Adrenal gland (tissue), 12 donors: ENCODE results near the gene DVL1. TPM values are rescaled to one million over a fixed set of nuclear protein-coding genes. Genes with fewer than 3 reads are reported as not detected.

Experiments
- DNase-seq, 7 donors: peaks; one replicate each; pipeline ENCODE4 v3.0.0-alpha.2; 2019 to 2020
- H3K27ac ChIP-seq, 5 donors: fragments of 200-600 bp; sonication (generic) in 4 of 5; 1 replicate in 3 of 5; 2 replicates in 2 of 5; pipeline versions ENCODE4 v1.5.1 to v1.8.0; 2016 to 2020; ENCODE audit warnings: mild to moderate bottlenecking in 1 of 5
- H3K27me3 ChIP-seq: fragments of 200-600 bp; 2 replicates; pipeline ENCODE4 v1.8.0; 2021
- H3K36me3 ChIP-seq, 2 donors: fragments of 200-600 bp; replicated peaks in 1 of 2; 1 replicate in 1 of 2; 2 replicates in 1 of 2; pipeline versions ENCODE4 v1.5.1 to v1.8.0; 2018 to 2022
- H3K4me1 ChIP-seq, 2 donors: fragments of 200-600 bp; replicated peaks in 1 of 2; 1 replicate in 1 of 2; 2 replicates in 1 of 2; pipeline versions ENCODE4 v1.5.1 to v1.8.0; 2018 to 2021
- H3K4me3 ChIP-seq, 4 donors: fragments of 200-600 bp; sonication (generic) in 3 of 4; one replicate each; pipeline ENCODE4 v1.5.1; 2016 to 2018
- H3K9me3 ChIP-seq, 3 donors: fragments of 200-600 bp; sonication (generic) in 1 of 3; replicated peaks in 1 of 3; 1 replicate in 2 of 3; 2 replicates in 1 of 3; pipeline versions ENCODE4 v1.5.1 to v1.8.0; 2016 to 2021
- POLR2A ChIP-seq, 2 donors: fragments of 450-650 bp; IDR thresholded peaks; one replicate each; pipeline ENCODE4 v1.6.1; 2017; ENCODE audit warnings: antibody characterized with exemption in 2 of 2, mild to moderate bottlenecking in 2 of 2, moderate library complexity in 1 of 2
- WGBS, 4 donors: extraction: QIAGEN DNeasy Blood & Tissue Kit in 2 of 4; methylation state at CpG; one replicate each; pipeline versions ENCODE4 v1.1.5 to v1.1.7; 2013 to 2017; 5-methylcytosine and 5-hydroxymethylcytosine counted together
- intact Hi-C, 2 donors: fragments of 100-400 bp; cut with DNase I; formaldehyde crosslinking; loops; one replicate each; pipeline versions ENCODE4 v1.14.1 to v1.15.0; 2022 to 2023
- polyA plus RNA-seq, 3 donors: library from polyadenylated mRNA; stranded (reverse); fragments of 200-250 nt in 2 of 3; fragments of 350-450 nt in 1 of 3; fragmentation: Illumina TruSeq in 1 of 3; extraction: RNeasy Lipid Tissue Mini Kit (QIAGEN cat#74804) in 1 of 3; gene quantifications; one replicate each; pipeline ENCODE4 v1.2.3, GENCODE V29; 2013 to 2014
- total RNA-seq, 9 donors: library from RNA; depleted of rRNA in 4 of 9; stranded (reverse); fragments of >200 nt in 4 of 9; fragments of 120-200 nt in 1 of 9; fragmentation: NEBNext Ultra II Directional in 1 of 9; extraction: Animal tissue kit (Norgen Biotek cat#: 25700) in 1 of 9; gene quantifications; one replicate each; pipeline versions ENCODE4 v1.1.0 to v1.2.4, GENCODE V29; 2013 to 2023
- TF ChIP-seq, protein P1 (sequence below), 6 experiments: fragments of 450-650 bp in 4 of 6; fragments of 200-600 bp in 2 of 6; sonication (generic) in 1 of 6; IDR thresholded peaks; 1 replicate in 5 of 6; 2 replicates in 1 of 6; pipeline versions ENCODE4 v1.5.1 to v1.8.0; 2016 to 2021; ENCODE audit warnings: antibody characterized with exemption in 6 of 6, mild to moderate bottlenecking in 2 of 6, moderate library complexity in 1 of 6
- donor health status: healthy with polysubstance abuse.
- donor health status: Bipolar disorder and iron deficiency.
- donor health status: DM: yes; HTN: yes; CAD: no.
- donor health status: DM: no; HTN: no; CAD: no.
- donor health status: DM: no; HTN: no; CAD: no.
- donor health status: DM: yes; HTN: yes; CAD: no.

DVL1 gene
- total and polyA plus RNA-seq, 12 donors, result 4.0 to 279 (median 89.2) TPM

- Histone ChIP-seq H3K4me3 (no peak overlapping the region), H3K36me3 (no peaks in the 10 kb centered on the region), H3K27ac (no peak overlapping the region), H3K9me3 (no peaks in the 10 kb centered on the region), H3K27me3 (peaks cover 12% of the 10 kb centered on the region), H3K4me1 (no peaks in the 10 kb centered on the region)
- peak; percentile 65 to 86 (median 83) for DNase-seq
- WGBS, 4 donors, result 48 to 84% (median 69%) methylated on average over 1 to 15 of the region's 15 CpGs
- intact Hi-C loops, result loop anchor here (2.0 to 10.0 kb wide), 3 partner anchors 163 to 305 kb away; partner anchors contain the start of gene PERM1 (in 1 of the 2)
- TF ChIP-seq POLR2A (IDR thresholded peaks at IDR 0.05), result no peak
- TF ChIP-seq, protein P1, sequence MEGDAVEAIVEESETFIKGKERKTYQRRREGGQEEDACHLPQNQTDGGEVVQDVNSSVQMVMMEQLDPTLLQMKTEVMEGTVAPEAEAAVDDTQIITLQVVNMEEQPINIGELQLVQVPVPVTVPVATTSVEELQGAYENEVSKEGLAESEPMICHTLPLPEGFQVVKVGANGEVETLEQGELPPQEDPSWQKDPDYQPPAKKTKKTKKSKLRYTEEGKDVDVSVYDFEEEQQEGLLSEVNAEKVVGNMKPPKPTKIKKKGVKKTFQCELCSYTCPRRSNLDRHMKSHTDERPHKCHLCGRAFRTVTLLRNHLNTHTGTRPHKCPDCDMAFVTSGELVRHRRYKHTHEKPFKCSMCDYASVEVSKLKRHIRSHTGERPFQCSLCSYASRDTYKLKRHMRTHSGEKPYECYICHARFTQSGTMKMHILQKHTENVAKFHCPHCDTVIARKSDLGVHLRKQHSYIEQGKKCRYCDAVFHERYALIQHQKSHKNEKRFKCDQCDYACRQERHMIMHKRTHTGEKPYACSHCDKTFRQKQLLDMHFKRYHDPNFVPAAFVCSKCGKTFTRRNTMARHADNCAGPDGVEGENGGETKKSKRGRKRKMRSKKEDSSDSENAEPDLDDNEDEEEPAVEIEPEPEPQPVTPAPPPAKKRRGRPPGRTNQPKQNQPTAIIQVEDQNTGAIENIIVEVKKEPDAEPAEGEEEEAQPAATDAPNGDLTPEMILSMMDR (IDR thresholded peaks at IDR 0.05), result peak; percentile 59 to 82 (median 66)
Measured at GRCh38 chr1:1290238-1290731, 58.9 kb downstream of the DVL1 start.

DNA sequence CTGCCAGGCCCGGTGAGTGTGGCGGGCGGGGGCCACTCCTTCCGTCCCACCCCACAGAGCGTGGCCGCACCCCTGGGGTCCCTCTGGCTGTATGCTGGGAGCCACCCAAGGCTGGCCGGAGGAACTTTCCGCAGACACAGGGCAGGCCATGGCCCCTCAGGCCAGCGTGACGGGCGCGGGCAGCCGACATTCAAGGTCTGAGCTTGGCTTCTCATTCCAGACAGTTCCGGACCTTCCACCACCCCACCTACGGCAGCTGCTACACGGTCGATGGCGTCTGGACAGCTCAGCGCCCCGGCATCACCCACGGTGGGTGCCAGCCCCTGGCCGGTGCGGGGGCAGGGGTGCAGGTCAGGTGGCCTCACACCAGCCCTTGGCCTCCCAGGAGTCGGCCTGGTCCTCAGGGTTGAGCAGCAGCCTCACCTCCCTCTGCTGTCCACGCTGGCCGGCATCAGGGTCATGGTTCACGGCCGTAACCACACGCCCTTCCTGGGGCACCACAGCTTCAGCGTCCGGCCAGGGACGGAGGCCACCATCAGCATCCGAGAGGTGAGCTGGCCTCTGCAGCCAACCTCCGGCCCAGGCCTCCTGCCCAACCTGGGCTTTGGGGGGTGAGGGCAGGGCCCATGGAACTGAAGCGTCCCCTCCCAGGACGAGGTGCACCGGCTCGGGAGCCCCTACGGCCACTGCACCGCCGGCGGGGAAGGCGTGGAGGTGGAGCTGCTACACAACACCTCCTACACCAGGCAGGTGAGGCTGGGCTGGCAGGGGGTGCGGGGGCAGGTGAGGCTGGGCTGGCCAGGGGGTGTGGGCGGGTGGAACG, 61.7 kb downstream of the DVL1 start:
- Histone ChIP-seq H3K27me3 (peaks cover 18% of the 10 kb centered on the region), H3K4me1 (no peaks in the 10 kb centered on the region), H3K27ac (no peak overlapping the region), H3K4me3 (no peak overlapping the region), H3K9me3 (no peaks in the 10 kb centered on the region), H3K36me3 (no peaks in the 10 kb centered on the region)
- DNase-seq, result peak in 1 of 7 donors; percentile 6
- intact Hi-C loops, result no loop called here
- WGBS, 4 donors, result 63 to 74% (median 68%) methylated on average over 18 to 46 of the region's 46 CpGs; no CpG with 5 or more reads in 1 of the 4 donors
- TF ChIP-seq, protein P1 (IDR thresholded peaks at IDR 0.05), result no peak
- no peak for TF ChIP-seq POLR2A (IDR thresholded peaks at IDR 0.05)

DNA sequence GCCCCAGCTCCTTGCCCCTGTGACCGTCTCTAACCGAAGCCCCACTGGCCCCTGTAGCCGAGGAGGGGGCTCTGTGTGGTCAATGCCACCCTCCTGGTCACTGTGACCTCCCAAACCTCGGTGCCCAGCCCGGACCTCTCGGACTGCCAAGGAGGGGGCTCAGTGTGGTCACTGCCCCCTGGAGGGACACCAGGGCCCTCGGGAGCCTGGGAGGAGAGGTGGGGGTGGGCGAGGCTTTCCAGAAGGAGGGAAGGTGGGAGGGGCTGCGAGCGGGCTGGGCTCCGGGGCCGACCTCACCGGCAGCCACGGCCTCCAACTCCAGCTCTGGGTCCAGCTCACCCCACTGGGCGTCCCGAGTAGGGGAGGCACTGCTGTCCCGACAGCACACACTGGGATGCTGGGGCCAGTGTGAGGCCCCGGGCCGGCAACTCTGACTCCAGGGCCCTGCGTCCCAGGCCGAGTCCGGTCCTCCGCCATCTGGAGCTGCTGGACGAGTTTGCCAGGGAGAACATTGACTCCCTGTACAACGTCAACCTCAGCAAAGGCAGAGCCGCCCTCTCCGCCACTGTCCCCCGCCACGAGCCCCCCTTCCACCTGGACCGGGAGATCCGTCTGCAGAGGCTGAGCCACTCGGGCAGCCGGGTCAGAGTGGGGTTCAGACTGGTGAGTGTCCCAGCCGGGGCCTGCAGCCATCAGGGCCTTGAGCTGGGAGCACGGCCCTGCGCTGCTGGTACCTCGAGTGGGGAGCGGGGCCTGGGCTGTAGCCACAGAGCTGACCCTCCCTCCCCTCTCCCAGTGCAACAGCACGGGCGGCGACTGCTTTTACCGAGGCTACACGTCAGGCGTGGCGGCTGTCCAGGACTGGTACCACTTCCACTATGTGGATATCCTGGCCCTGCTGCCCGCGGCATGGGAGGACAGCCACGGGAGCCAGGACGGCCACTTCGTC, 62.6 kb downstream of the DVL1 start:
- intact Hi-C loops, result no loop called here
- Histone ChIP-seq H3K27me3 (peaks cover 18% of the 10 kb centered on the region), H3K36me3 (no peaks in the 10 kb centered on the region), H3K4me1 (peaks cover under 1 to 8% of the 10 kb centered on the region in 2 donors), H3K27ac (no peak overlapping the region), H3K9me3 (no peaks in the 10 kb centered on the region), H3K4me3 (no peak overlapping the region)
- TF ChIP-seq, protein P1 (IDR thresholded peaks at IDR 0.05), result no peak
- no peak for TF ChIP-seq POLR2A (IDR thresholded peaks at IDR 0.05)
- DNase-seq, result peak in 1 of 7 donors; percentile 5
- 41 to 64% (median 60%) methylated on average over 9 to 50 of the region's 50 CpGs for WGBS, 4 donors
